GM18861 (cell line): ENCODE measurements around the gene HPS4.
"Not testable (repeated sequence)": the region's sequence is repeated elsewhere in the genome, so short reads cannot be mapped to it uniquely, and the experiment has no call there.

Experiments
- ATAC-seq: cut with Tn5 transposase; IDR thresholded peaks from one replicate; pipeline ENCODE4 v1.9.1; 2021; ENCODE audit not compliant: unreplicated experiment

Gene HPS4

GRCh38 chr22:26444777-26445176, 38.8 kb downstream of the HPS4 start:
- no peak for ATAC-seq

GRCh38 chr22:26443901-26444690, 39.5 kb downstream of the HPS4 start:
- ATAC-seq = no peak

GRCh38 chr22:26442086-26442756, 41.4 kb downstream of the HPS4 start:
- ATAC-seq = no peak

GRCh38 chr22:26439559-26439958, 44.0 kb downstream of the HPS4 start:
- no peak for ATAC-seq

- not testable (repeated sequence) for ATAC-seq
Observed at GRCh38 chr22:26438776-26439175, 44.8 kb downstream of the HPS4 start.

GRCh38 chr22:26437694-26438392, 45.7 kb downstream of the HPS4 start:
- no peak for ATAC-seq

- ATAC-seq = no peak
Observed at GRCh38 chr22:26436903-26437515, 46.6 kb downstream of the HPS4 start.

- ATAC-seq = no peak
Observed at GRCh38 chr22:26435327-26436093, 48.1 kb downstream of the HPS4 start.

- ATAC-seq = no peak
Observed at GRCh38 chr22:26433805-26434204, 49.8 kb downstream of the HPS4 start.

- no peak for ATAC-seq
Observed at GRCh38 chr22:26432619-26433311, 50.8 kb downstream of the HPS4 start.

- ATAC-seq = no peak
Observed at GRCh38 chr22:26431261-26431995, 52.2 kb downstream of the HPS4 start.

- ATAC-seq = no peak
Observed at GRCh38 chr22:26430600-26430999, 53.0 kb downstream of the HPS4 start.

- no peak for ATAC-seq
Observed at GRCh38 chr22:26429458-26430286, 53.9 kb downstream of the HPS4 start.

GRCh38 chr22:26428515-26429457, 54.8 kb downstream of the HPS4 start, which contains the start of gene ASPHD2:
Gene ASPHD2, plus strand, starts transcription at chr22:26429260. Its CDS starts 4,356 bp downstream, at chr22:26433616.
- peak; percentile 67 for ATAC-seq

- no peak for ATAC-seq
Observed at GRCh38 chr22:26426924-26427323, 56.7 kb downstream of the HPS4 start.

- ATAC-seq = no peak
Observed at GRCh38 chr22:26418620-26419019, 65.0 kb downstream of the HPS4 start.

GRCh38 chr22:26417406-26417805, 66.2 kb downstream of the HPS4 start:
- no peak for ATAC-seq
